Lower lobe of right lung (tissue), 2 donors: Measurements from ENCODE around the gene TDRD1. TPM values are rescaled to one million over a fixed set of nuclear protein-coding genes. Genes with fewer than 3 reads are reported as not detected.

ENCODE experiments used
- ATAC-seq, 2 donors: fragments of 200-7000 bp; cut with Tn5 transposase; one replicate each; pipeline ENCODE4 v1.9.1; 2020 to 2022; ENCODE audit warnings: mild to moderate bottlenecking in 2 of 2, moderate library complexity in 2 of 2
- DNase-seq: peaks from one replicate; pipeline ENCODE4 v3.0.0-alpha.2; 2020
- H3K27ac ChIP-seq: fragments of 200-600 bp; one replicate; pipeline ENCODE4 v1.8.0; 2022
- H3K27me3 ChIP-seq: fragments of 200-600 bp; one replicate; pipeline ENCODE4 v1.8.0; 2022; ENCODE audit warnings: low read depth
- H3K36me3 ChIP-seq: fragments of 200-600 bp; one replicate; pipeline ENCODE4 v1.8.0; 2022; ENCODE audit warnings: mild to moderate bottlenecking
- H3K4me1 ChIP-seq: fragments of 200-600 bp; one replicate; pipeline ENCODE4 v1.8.0; 2022
- H3K4me3 ChIP-seq: fragments of 200-600 bp; one replicate; pipeline ENCODE4 v1.8.0; 2022; ENCODE audit warnings: mild to moderate bottlenecking
- H3K9me3 ChIP-seq: fragments of 200-600 bp; one replicate; pipeline ENCODE4 v1.8.0; 2022
- intact Hi-C: fragments of 100-400 bp; cut with DNase I; formaldehyde crosslinking; loops from one replicate; pipeline ENCODE4 v1.11.0; 2022
- total RNA-seq: library from RNA; stranded (reverse); fragmentation: NEBNext Ultra II Directional; extraction: Animal tissue kit (Norgen Biotek cat#: 25700); gene quantifications from one replicate; pipeline ENCODE4 v1.2.1, GENCODE V29; 2021
- TF ChIP-seq, protein P1 (sequence below): fragments of 200-600 bp; IDR thresholded peaks from one replicate; pipeline ENCODE4 v1.8.0; 2022; ENCODE audit warnings: antibody characterized with exemption, mild to moderate bottlenecking
- donor health status: DM: no; HTN: yes; CAD: no; lungs with severe emphysema.

The TDRD1 gene
- total RNA-seq, 1 donor from 2014 or later: 0.09 TPM

DNA sequence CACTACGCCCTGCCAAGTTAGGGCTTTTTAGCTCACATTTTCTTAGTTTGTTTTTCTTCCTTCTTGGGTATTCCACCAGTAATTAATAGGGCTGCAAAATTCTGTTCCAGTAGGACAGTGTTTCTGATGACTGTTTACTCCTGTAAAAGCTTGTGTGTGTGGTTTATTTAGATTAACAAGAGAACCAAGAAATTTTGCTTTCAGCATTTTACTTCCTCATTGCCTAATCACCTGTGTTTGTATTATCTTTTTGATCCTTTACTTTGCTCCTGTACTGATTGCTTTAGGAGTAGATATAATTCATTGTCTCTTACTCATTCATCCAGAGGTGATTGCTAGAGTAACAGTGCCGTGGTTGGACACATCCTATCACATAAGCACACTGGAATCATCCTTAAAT lies 27.7 kb downstream of the TDRD1 start:
- ATAC-seq (no peak), DNase-seq (no peak)
- H3K36me3 ChIP-seq: no peaks in the 10 kb centered on the region
- H3K9me3 ChIP-seq: no peaks in the 10 kb centered on the region
- intact Hi-C loops: no loop called here
- H3K27me3 ChIP-seq: no peaks in the 10 kb centered on the region
- TF ChIP-seq, protein P1, sequence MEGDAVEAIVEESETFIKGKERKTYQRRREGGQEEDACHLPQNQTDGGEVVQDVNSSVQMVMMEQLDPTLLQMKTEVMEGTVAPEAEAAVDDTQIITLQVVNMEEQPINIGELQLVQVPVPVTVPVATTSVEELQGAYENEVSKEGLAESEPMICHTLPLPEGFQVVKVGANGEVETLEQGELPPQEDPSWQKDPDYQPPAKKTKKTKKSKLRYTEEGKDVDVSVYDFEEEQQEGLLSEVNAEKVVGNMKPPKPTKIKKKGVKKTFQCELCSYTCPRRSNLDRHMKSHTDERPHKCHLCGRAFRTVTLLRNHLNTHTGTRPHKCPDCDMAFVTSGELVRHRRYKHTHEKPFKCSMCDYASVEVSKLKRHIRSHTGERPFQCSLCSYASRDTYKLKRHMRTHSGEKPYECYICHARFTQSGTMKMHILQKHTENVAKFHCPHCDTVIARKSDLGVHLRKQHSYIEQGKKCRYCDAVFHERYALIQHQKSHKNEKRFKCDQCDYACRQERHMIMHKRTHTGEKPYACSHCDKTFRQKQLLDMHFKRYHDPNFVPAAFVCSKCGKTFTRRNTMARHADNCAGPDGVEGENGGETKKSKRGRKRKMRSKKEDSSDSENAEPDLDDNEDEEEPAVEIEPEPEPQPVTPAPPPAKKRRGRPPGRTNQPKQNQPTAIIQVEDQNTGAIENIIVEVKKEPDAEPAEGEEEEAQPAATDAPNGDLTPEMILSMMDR: no peak
- no peak overlapping the region for H3K27ac ChIP-seq
- no peak overlapping the region for H3K4me3 ChIP-seq
- H3K4me1 ChIP-seq: no peaks in the 10 kb centered on the region

DNA sequence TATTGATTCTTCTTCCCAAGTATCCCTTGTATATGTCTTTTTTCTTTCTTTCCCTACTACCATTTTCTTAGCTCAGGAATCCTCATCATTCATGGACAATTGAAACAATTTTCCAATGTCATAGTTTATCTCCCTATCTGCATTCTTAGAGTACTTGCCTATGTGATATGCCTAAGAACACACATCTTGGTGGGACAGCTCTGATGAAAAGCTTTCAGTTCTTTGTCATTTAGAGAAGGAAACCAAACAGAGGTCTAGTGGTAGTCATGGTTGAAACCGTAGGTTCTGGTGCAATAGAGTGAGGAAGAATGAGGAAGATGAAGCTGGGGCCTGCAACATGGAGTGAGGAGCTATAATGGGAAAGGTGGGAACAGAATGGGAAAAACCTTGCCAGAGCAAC lies 28.2 kb downstream of the TDRD1 start:
- intact Hi-C loops: no loop called here
- H3K36me3 ChIP-seq: no peaks in the 10 kb centered on the region
- no peak overlapping the region for H3K4me3 ChIP-seq
- H3K27ac ChIP-seq: no peak overlapping the region
- TF ChIP-seq, protein P1: no peak
- ATAC-seq (no peak), DNase-seq (no peak)
- no peaks in the 10 kb centered on the region for H3K9me3 ChIP-seq
- H3K27me3 ChIP-seq: no peaks in the 10 kb centered on the region
- H3K4me1 ChIP-seq: no peaks in the 10 kb centered on the region

GRCh38 chr10:114208351-114208750 lies 29.2 kb downstream of the TDRD1 start:
- no peak overlapping the region for H3K27ac ChIP-seq
- H3K27me3 ChIP-seq: no peaks in the 10 kb centered on the region
- H3K4me3 ChIP-seq: no peak overlapping the region
- intact Hi-C loops: no loop called here
- no peaks in the 10 kb centered on the region for H3K4me1 ChIP-seq
- no peaks in the 10 kb centered on the region for H3K36me3 ChIP-seq
- DNase-seq: no peak
- no peaks in the 10 kb centered on the region for H3K9me3 ChIP-seq
- ATAC-seq: no peak
- TF ChIP-seq, protein P1: no peak

GRCh38 chr10:114212153-114212552 lies 33.0 kb downstream of the TDRD1 start:
- Histone ChIP-seq H3K9me3 (no peaks in the 10 kb centered on the region), H3K4me3 (no peak overlapping the region), H3K27ac (no peak overlapping the region), H3K27me3 (no peaks in the 10 kb centered on the region), H3K36me3 (no peaks in the 10 kb centered on the region), H3K4me1 (no peaks in the 10 kb centered on the region)
- intact Hi-C loops: no loop called here
- ATAC-seq (no peak), DNase-seq (no peak)
- TF ChIP-seq, protein P1: no peak

DNA sequence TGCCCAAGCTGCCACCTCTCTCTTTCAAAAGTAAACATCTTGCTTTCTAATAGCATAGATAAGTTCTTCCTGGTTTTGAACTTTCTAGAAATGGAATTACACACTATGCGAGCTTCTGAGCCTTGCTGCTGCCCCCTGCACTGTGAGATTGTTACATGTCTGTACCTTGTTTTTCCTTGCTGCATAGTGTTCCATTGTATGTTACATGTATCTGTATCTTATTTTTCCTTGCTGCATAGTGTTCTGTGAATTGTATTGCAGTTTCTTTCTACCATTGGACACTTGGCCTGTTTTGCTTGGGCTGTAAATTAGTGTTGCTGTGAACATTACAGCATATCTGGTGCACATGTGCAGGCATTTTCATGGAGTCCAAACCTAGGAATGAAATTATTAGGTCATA lies 35.9 kb downstream of the TDRD1 start:
- Histone ChIP-seq H3K27ac (no peak overlapping the region), H3K4me1 (no peaks in the 10 kb centered on the region), H3K36me3 (no peaks in the 10 kb centered on the region), H3K4me3 (no peak overlapping the region), H3K27me3 (no peaks in the 10 kb centered on the region), H3K9me3 (no peaks in the 10 kb centered on the region)
- intact Hi-C loops: no loop called here
- TF ChIP-seq, protein P1: no peak
- DNase-seq: no peak
- no peak for ATAC-seq

DNA sequence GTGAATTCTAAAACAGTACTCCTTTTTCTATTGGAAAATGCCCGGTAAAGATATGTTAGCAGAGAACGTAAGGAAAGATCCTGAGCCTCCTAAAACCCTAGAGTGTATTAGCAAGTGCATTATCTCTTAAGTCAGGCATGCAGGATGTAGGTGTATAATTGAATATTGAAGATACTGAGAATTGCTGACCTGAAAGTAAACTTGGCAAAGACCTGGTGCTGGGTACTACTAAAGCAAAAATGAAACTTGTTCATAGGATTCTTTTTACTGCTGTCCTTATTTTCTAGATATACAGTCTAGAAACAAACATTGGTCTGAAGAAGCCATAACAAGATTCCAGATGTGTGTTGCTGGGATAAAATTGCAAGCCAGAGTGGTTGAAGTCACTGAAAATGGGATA lies 41.1 kb downstream of the TDRD1 start:
- no peak overlapping the region for H3K4me3 ChIP-seq
- TF ChIP-seq, protein P1: no peak
- no peaks in the 10 kb centered on the region for H3K4me1 ChIP-seq
- H3K27ac ChIP-seq: no peak overlapping the region
- intact Hi-C loops: no loop called here
- DNase-seq (no peak), ATAC-seq (no peak)
- no peaks in the 10 kb centered on the region for H3K36me3 ChIP-seq
- H3K9me3 ChIP-seq: no peaks in the 10 kb centered on the region
- H3K27me3 ChIP-seq: no peaks in the 10 kb centered on the region
